ENCODE measurements around the gene HERC4. TPM values are rescaled to one million over a fixed set of nuclear protein-coding genes. Genes with fewer than 3 reads are reported as not detected.

HERC4 gene
- total RNA-seq, 1 experiment from 2014 or later, result 39.4 TPM

DNA sequence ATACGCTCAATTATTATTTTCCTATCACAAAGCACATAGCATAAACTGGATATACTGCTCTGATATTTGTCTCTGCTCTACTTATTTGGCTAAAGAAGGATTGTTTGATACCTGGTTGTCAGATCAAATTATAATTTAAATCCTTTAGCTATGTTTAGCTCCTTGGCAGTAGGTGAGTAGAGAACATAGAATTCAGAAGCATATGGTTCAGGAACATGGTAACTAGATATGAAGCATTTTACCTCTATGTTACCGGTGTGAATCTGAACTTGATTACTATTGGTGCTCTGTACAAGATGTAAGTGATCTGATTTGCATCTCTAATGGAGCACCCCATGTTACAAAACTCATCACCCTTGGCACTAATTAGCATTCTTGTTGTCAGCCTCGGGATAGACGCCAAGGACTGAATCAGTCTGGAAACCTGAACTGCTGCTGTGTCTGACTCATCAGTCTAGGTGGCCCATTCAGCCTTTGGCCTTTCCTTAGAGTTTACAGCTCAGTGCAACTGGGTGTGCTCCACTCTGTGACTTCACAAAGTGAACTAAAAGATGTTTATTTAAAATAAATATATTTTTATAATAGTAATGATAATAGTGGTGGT, 21.9 kb upstream of the HERC4 start (continued):
- TF ChIP-seq, protein P1, sequence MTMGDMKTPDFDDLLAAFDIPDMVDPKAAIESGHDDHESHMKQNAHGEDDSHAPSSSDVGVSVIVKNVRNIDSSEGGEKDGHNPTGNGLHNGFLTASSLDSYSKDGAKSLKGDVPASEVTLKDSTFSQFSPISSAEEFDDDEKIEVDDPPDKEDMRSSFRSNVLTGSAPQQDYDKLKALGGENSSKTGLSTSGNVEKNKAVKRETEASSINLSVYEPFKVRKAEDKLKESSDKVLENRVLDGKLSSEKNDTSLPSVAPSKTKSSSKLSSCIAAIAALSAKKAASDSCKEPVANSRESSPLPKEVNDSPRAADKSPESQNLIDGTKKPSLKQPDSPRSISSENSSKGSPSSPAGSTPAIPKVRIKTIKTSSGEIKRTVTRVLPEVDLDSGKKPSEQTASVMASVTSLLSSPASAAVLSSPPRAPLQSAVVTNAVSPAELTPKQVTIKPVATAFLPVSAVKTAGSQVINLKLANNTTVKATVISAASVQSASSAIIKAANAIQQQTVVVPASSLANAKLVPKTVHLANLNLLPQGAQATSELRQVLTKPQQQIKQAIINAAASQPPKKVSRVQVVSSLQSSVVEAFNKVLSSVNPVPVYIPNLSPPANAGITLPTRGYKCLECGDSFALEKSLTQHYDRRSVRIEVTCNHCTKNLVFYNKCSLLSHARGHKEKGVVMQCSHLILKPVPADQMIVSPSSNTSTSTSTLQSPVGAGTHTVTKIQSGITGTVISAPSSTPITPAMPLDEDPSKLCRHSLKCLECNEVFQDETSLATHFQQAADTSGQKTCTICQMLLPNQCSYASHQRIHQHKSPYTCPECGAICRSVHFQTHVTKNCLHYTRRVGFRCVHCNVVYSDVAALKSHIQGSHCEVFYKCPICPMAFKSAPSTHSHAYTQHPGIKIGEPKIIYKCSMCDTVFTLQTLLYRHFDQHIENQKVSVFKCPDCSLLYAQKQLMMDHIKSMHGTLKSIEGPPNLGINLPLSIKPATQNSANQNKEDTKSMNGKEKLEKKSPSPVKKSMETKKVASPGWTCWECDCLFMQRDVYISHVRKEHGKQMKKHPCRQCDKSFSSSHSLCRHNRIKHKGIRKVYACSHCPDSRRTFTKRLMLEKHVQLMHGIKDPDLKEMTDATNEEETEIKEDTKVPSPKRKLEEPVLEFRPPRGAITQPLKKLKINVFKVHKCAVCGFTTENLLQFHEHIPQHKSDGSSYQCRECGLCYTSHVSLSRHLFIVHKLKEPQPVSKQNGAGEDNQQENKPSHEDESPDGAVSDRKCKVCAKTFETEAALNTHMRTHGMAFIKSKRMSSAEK (CRISPR knock-in tag; IDR thresholded peaks at IDR 0.05; ENCODE audit: borderline replicate concordance), result no peak
- TF ChIP-seq, protein P2, sequence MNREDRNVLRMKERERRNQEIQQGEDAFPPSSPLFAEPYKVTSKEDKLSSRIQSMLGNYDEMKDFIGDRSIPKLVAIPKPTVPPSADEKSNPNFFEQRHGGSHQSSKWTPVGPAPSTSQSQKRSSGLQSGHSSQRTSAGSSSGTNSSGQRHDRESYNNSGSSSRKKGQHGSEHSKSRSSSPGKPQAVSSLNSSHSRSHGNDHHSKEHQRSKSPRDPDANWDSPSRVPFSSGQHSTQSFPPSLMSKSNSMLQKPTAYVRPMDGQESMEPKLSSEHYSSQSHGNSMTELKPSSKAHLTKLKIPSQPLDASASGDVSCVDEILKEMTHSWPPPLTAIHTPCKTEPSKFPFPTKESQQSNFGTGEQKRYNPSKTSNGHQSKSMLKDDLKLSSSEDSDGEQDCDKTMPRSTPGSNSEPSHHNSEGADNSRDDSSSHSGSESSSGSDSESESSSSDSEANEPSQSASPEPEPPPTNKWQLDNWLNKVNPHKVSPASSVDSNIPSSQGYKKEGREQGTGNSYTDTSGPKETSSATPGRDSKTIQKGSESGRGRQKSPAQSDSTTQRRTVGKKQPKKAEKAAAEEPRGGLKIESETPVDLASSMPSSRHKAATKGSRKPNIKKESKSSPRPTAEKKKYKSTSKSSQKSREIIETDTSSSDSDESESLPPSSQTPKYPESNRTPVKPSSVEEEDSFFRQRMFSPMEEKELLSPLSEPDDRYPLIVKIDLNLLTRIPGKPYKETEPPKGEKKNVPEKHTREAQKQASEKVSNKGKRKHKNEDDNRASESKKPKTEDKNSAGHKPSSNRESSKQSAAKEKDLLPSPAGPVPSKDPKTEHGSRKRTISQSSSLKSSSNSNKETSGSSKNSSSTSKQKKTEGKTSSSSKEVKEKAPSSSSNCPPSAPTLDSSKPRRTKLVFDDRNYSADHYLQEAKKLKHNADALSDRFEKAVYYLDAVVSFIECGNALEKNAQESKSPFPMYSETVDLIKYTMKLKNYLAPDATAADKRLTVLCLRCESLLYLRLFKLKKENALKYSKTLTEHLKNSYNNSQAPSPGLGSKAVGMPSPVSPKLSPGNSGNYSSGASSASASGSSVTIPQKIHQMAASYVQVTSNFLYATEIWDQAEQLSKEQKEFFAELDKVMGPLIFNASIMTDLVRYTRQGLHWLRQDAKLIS (CRISPR knock-in tag; IDR thresholded peaks at IDR 0.05; ENCODE audit: borderline replicate concordance), result no peak
- TF ChIP-seq NFE2L1 (CRISPR knock-in tag; IDR thresholded peaks at IDR 0.05), result no peak
- no peak for TF ChIP-seq FOXJ3 (CRISPR knock-in tag; IDR thresholded peaks at IDR 0.05; ENCODE audit: borderline replicate concordance)
- TF ChIP-seq, protein P3, sequence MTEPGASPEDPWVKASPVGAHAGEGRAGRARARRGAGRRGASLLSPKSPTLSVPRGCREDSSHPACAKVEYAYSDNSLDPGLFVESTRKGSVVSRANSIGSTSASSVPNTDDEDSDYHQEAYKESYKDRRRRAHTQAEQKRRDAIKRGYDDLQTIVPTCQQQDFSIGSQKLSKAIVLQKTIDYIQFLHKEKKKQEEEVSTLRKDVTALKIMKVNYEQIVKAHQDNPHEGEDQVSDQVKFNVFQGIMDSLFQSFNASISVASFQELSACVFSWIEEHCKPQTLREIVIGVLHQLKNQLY (CRISPR knock-in tag; IDR thresholded peaks at IDR 0.05), result no peak
- TF ChIP-seq ZNF671 (CRISPR knock-in tag; IDR thresholded peaks at IDR 0.05), result no peak

DNA sequence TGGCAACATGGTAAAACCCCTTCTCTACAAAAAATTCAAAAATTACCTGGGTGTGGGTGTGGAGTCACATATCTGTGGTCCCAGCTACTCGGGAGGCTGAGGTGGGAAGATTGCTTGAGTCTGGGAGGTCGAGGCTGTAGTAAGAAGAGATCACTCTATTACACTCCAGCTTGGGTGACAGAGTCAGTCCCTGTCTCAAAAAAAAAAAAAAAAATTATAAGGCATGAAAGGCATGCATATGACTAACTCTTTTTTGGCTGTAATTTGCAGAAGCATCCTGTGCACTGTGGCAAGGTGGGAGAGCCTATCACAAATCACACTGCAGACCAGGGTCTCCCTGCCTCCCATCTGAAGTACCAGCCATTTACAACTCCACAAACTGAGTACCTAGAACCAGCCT, 20.1 kb upstream of the HERC4 start:
- no peaks in the 10 kb centered on the region for H3K27me3 Mint-ChIP-seq (ENCODE audit: low read depth)
- peaks cover 8% of the 10 kb centered on the region; the same call in 1 of the 2 replicates for H3K4me1 Mint-ChIP-seq
- TF ChIP-seq ZNF232 (CRISPR knock-in tag; IDR thresholded peaks at IDR 0.05), result no peak
- DNase-seq (ENCODE audit: low spot score) (no peak), ATAC-seq (no peak)
- ChIA-PET POLR2A (no interaction called here), CTCF (no interaction called here)
- H3K36me3 Mint-ChIP-seq, result no peaks in the 10 kb centered on the region
- no peak overlapping the region for H3K4me3 Mint-ChIP-seq
- H3K9me3 Mint-ChIP-seq, result peaks cover 3% of the 10 kb centered on the region; the same call in 1 of the 2 replicates
- H3K27ac Mint-ChIP-seq, result no peak overlapping the region

DNA sequence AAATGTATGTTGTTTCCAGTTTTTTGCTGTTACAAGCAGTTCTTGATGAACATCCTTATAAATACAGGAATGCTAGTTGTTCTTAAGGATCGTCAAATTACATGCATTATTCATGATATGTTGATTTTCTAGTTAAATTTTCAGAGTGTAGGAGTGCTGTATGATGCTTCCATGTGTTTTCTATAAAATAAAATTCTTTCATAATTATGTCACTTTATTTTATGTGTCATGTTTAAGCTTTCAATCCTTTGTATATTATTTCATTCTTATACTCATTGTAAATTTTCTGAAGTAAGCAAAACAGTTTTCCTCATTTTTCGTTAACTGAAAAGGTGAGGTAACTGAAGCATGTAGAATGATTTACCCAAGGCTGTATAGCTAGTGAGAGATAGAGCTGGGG, 17.4 kb upstream of the HERC4 start:
- no peak for ATAC-seq
- Mint-ChIP-seq H3K4me1 (peaks cover 15% of the 10 kb centered on the region), H3K9me3 (peaks cover 3% of the 10 kb centered on the region; the same call in 1 of the 2 replicates), H3K4me3 (no peak overlapping the region), H3K36me3 (no peaks in the 10 kb centered on the region), H3K27ac (no peak overlapping the region), H3K27me3 (ENCODE audit: low read depth) (no peaks in the 10 kb centered on the region)
- no peak for DNase-seq (ENCODE audit: low spot score)
- CTCF ChIA-PET, result no interaction called here
- no peak for TF ChIP-seq JUN (CRISPR knock-in tag; IDR thresholded peaks at IDR 0.05)
- TF ChIP-seq, protein P4, sequence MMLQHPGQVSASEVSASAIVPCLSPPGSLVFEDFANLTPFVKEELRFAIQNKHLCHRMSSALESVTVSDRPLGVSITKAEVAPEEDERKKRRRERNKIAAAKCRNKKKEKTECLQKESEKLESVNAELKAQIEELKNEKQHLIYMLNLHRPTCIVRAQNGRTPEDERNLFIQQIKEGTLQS (CRISPR knock-in tag; conservative IDR thresholded peaks at IDR 0.05), result no peak
- TF ChIP-seq, protein P5, sequence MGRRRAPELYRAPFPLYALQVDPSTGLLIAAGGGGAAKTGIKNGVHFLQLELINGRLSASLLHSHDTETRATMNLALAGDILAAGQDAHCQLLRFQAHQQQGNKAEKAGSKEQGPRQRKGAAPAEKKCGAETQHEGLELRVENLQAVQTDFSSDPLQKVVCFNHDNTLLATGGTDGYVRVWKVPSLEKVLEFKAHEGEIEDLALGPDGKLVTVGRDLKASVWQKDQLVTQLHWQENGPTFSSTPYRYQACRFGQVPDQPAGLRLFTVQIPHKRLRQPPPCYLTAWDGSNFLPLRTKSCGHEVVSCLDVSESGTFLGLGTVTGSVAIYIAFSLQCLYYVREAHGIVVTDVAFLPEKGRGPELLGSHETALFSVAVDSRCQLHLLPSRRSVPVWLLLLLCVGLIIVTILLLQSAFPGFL (CRISPR knock-in tag; IDR thresholded peaks at IDR 0.05; ENCODE audit: borderline replicate concordance), result no peak
- POLR2A ChIA-PET, result no interaction called here

All from WTC11 (cell line).